NCI-H146 treated with DMSO at 0.1 percent for 48 hours (cell line): ENCODE data around the gene SPHK2.

Experiments
- DNase-seq: peaks from one replicate; lab custom pipeline; 2025; ENCODE audit not compliant: unreplicated experiment; lab: John Stamatoyannopoulos, UW

The SPHK2 gene

GRCh38 chr19:48603449-48603848, 15.9 kb upstream of the SPHK2 start:
- DNase-seq: no peak

- DNase-seq: no peak
Measured at GRCh38 chr19:48603850-48604249, 15.5 kb upstream of the SPHK2 start.

GRCh38 chr19:48606463-48607358, 12.6 kb upstream of the SPHK2 start, which contains the start of gene SPACA4:
TSS of gene SPACA4 (plus strand) at chr19:48606742. CDS start at chr19:48606979, 237 bp downstream.
- DNase-seq: no peak

GRCh38 chr19:48607359-48607755, 11.9 kb upstream of the SPHK2 start:
- DNase-seq: no peak

- DNase-seq: peak; percentile 77
Measured at GRCh38 chr19:48608798-48609263, 10.5 kb upstream of the SPHK2 start.

- no peak for DNase-seq
Measured at GRCh38 chr19:48609571-48610108, 9.7 kb upstream of the SPHK2 start.

- no peak for DNase-seq
Measured at GRCh38 chr19:48611872-48612271, 7.4 kb upstream of the SPHK2 start.

- no peak for DNase-seq
Measured at GRCh38 chr19:48613024-48613851, 6.1 kb upstream of the SPHK2 start.

GRCh38 chr19:48613852-48614435, 5.4 kb upstream of the SPHK2 start:
- no peak for DNase-seq

- DNase-seq: no peak
Measured at GRCh38 chr19:48614436-48615230, 4.7 kb upstream of the SPHK2 start, which contains the start of gene FAM83E. TSS of gene FAM83E (minus strand) at chr19:48615076. CDS start at chr19:48613372, 1,704 bp downstream.

- DNase-seq: no peak
Measured at GRCh38 chr19:48615231-48616040, 3.9 kb upstream of the SPHK2 start.

- no peak for DNase-seq
Measured at GRCh38 chr19:48616041-48616436, 3.3 kb upstream of the SPHK2 start.

GRCh38 chr19:48616491-48617056, 2.7 kb upstream of the SPHK2 start:
- DNase-seq: no peak

GRCh38 chr19:48617146-48617937, 2.0 kb upstream of the SPHK2 start:
- no peak for DNase-seq

GRCh38 chr19:48618278-48618915, 909 bp upstream of the SPHK2 start:
- DNase-seq: no peak

GRCh38 chr19:48619692-48620585, 633 bp downstream of the SPHK2 start:
- no peak for DNase-seq
